H1 (cell line): ENCODE measurements around the gene AIG1. TPM values are rescaled to one million over a fixed set of nuclear protein-coding genes. Genes with fewer than 3 reads are reported as not detected.

Experiments
- ASH2L ChIP-seq: fragments of 200-600, 300-600 bp; sonication (generic); IDR thresholded peaks from one replicate; pipeline ENCODE4 v1.7.1; 2017; ENCODE audit warnings: low read length
- CHD7 ChIP-seq: fragments of 300-600 bp; sonication (generic); IDR thresholded peaks from 2 replicates; pipeline ENCODE4 v1.7.1; 2012; ENCODE audit warnings: low read length, moderate library complexity, mild to moderate bottlenecking, inconsistent platforms; ENCODE audit not compliant: insufficient replicate concordance
- FOSL1 ChIP-seq: IDR thresholded peaks from 2 replicates; pipeline ENCODE4 v1.6.1; 2011; ENCODE audit warnings: mild to moderate bottlenecking, low read depth, low read length, moderate library complexity; ENCODE audit not compliant: insufficient read depth
- JUND ChIP-seq: IDR thresholded peaks from 2 replicates; pipeline ENCODE4 v1.6.1; 2011; ENCODE audit warnings: mild to moderate bottlenecking, improper control_type of control experiment, low read length
- NANOG ChIP-seq: IDR thresholded peaks from 2 replicates; pipeline ENCODE4 v1.6.1; 2011; ENCODE audit warnings: low read length, low read depth, mild to moderate bottlenecking, inconsistent platforms; ENCODE audit not compliant: insufficient read depth, poor library complexity, severe bottlenecking
- POLR2AphosphoS5 ChIP-seq: IDR thresholded peaks from 2 replicates; pipeline ENCODE4 v1.6.1; 2011; ENCODE audit warnings: low read depth, low read length
- SIN3A ChIP-seq, 2 experiments: IDR thresholded peaks in 1 of 2; conservative IDR thresholded peaks in 1 of 2; 2 replicates each; pipeline ENCODE4 v1.6.1; 2011 to 2012; ENCODE audit warnings: low read length in 2 of 2, improper control_type of control experiment in 1 of 2, low read depth in 1 of 2, mild to moderate bottlenecking in 1 of 2
- SIX5 ChIP-seq: IDR thresholded peaks from 2 replicates; pipeline ENCODE4 v1.6.1; 2011; ENCODE audit warnings: mild to moderate bottlenecking, low read depth, low read length
- polyA plus RNA-seq, 7 experiments: library from polyadenylated mRNA; depleted of rRNA in 3 of 7; stranded (reverse) in 5 of 7; unstranded in 2 of 7; fragments of >200 nt in 5 of 7; fragments of 200-250 nt in 2 of 7; gene quantifications; 1 replicate in 5 of 7; 2 replicates in 1 of 7; 4 replicates in 1 of 7; pipeline versions ENCODE4 v1.2.1 to v1.2.3, GENCODE V29; 2011 to 2013; ENCODE audit warnings: missing spikeins in 2 of 7, mixed read lengths in 2 of 7
- total RNA-seq: library from RNA; stranded (reverse); fragmentation: NEBNext Ultra II Directional; extraction: Animal tissue kit (Norgen Biotek cat#: 25700); gene quantifications from 2 replicates; pipeline ENCODE4 v1.2.1, GENCODE V29; 2021

Gene AIG1
- total and polyA plus RNA-seq, 2 of the 8 experiments (the other 6 are each of a cell fraction or from before 2014, with no cell fraction given): 56.6 to 58.4 TPM

- TF ChIP-seq CHD7 (no peak), FOSL1 (no peak), SIX5 (no peak), NANOG (no peak), POLR2AphosphoS5 (no peak), ASH2L (no peak), SIN3A (conservative IDR thresholded peaks at IDR 0.05 in 1 of 2, IDR thresholded peaks at IDR 0.05 in 1 of 2; ENCODE audit: low read depth in 1 of 2, low read length in 2 of 2) (no peak), JUND (no peak)
Observed at GRCh38 chr6:143321491-143322086, 260.9 kb downstream of the AIG1 start (continued).
